NCI-H510A (cell line): ENCODE data around the gene FRMD5.

ENCODE experiments used
- DNase-seq: peaks from one replicate; lab custom pipeline; 2025; lab: John Stamatoyannopoulos, UW

Gene FRMD5

GRCh38 chr15:43975326-43975725 is 219.7 kb downstream of the FRMD5 start:
- DNase-seq, result no peak

DNA sequence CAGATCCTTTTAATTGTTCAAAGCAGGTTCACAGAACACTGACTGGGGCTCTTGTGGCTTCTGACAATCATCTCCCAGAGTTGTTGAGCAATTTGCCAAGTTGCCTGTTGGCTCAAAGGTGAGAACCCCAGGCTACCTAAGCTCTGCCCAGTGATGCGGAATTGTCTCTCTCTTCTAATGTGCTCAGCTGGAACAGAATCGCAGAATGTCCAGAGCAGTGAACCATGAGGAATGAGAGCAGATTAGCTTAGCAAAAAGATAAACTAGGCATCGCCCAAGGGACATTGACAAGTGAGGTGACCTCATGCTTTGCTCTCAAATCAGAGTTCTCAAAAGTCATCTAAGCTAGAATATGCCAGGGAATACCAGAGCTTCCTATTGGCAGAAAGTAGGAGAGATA is 220.2 kb downstream of the FRMD5 start:
- DNase-seq, result no peak

DNA sequence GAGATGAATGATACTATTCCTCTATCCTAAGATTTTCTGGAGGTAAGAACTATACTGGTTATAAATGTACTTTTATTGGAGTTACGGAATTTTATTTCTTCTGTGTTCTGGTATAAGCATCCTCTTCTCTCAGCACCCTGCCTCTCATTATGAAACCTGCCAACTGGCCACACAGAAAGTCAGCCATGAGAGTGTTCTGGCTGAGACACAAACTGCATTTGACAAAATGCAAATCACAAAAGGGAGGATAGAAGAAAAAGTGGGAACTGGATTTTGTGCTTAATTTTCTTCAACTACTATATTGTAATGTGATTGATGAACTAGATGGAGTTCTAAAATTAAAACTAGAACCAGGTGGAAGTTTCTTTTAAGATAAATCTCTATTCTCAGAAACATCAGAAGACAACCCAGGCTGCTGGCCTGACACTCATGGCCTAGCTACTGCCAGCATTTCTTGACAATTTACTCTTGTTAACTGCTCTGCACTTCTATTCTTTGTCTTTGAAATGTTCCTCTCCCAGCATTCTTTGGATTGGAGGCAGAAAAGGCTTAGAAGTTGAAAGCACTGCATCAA is 225.2 kb downstream of the FRMD5 start:
- no peak for DNase-seq

- DNase-seq, result no peak
Measured at GRCh38 chr15:43968551-43968950, 226.5 kb downstream of the FRMD5 start.

- no peak for DNase-seq
Measured at GRCh38 chr15:43966646-43967045, 228.4 kb downstream of the FRMD5 start.

- DNase-seq, result no peak
Measured at GRCh38 chr15:43958861-43959330, 236.2 kb downstream of the FRMD5 start.

DNA sequence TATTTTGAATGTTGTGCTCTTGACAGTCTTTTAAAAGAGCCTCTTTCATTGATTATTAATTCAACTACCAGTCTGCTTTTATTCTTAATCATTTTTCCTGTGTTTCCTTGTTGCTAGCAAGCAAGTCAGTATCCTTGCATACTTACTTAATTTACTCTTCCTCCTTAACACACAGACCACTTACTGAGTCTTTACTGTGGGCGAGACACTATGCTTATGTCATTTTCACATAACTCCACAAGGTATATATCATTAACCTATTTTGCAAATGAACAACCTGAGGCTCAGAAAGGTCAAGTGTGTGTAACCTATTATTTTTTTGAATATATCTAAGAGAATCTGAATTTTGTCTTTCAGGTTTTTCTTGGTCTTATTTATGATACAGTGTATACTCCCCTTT is 237.3 kb downstream of the FRMD5 start:
- DNase-seq, result no peak

GRCh38 chr15:43955140-43955539 is 239.9 kb downstream of the FRMD5 start:
- DNase-seq, result no peak

DNA sequence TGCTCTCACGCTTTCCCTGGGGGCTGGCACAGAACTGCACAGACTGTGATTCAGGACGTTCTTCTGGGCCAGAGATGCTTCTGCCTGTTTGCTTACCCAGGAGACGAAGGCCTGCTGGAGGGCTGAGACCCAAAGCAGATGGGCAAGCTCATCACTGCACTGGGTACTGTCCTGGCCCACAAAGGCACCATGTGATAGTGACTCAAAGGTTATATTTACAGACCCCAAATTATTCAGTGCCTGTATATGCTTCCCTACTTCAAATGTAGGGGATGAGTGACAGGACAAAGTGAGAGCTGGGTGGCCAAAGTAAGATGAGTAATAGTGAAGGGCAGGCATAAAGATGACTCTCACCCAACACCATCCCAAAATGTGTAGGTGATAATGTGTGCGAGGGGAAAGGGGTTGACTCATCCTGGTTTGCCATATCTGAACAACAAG is 240.9 kb downstream of the FRMD5 start:
- DNase-seq, result no peak

GRCh38 chr15:43953402-43953801 is 241.7 kb downstream of the FRMD5 start:
- no peak for DNase-seq

- no peak for DNase-seq
Measured at GRCh38 chr15:43950531-43950930, 244.5 kb downstream of the FRMD5 start.

- no peak for DNase-seq
Measured at GRCh38 chr15:43948691-43949325, 246.3 kb downstream of the FRMD5 start.

- DNase-seq, result no peak
Measured at GRCh38 chr15:43943511-43943910, 251.6 kb downstream of the FRMD5 start.

- no peak for DNase-seq
Measured at GRCh38 chr15:43942194-43942593, 252.9 kb downstream of the FRMD5 start.

DNA sequence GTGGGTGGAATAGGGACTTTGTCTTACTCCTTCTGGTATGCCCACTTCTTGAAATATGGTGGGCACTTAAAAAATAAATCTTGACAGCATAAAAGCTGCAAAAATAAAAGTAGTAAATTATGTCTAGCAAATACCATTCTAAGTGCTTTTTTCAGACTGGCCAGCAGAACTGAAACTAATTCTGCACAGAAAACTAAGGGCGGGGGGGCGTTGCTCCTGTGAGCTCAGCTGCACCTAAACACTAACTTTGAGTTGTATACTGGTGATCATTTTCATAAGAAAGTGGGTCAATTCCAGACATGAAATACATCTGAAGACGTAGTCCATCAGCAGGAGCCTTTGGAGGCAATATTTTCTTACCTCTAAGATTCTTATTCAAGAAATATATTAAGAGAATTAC is 253.5 kb downstream of the FRMD5 start:
- no peak for DNase-seq

DNA sequence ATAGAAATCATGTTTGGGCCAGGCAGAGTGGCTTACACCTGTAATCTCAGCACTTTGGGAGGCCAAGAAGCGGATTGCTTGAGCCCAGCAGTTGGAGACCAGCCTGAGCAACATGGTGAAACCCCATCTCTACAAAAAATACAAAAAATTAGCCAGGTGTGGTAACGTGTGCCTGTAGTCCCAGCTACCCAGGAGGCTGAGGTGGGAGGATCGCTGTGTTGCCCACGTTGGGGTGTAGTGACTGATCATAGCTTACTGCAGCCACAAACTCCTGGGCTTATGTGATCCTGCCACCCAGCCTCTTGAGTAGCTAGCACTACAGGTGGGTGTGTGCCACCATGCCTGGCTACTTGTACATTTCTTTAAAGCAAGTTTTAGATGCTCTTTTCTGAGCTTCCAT is 254.0 kb downstream of the FRMD5 start:
- no peak for DNase-seq

- DNase-seq, result no peak
Measured at GRCh38 chr15:43939070-43939469, 256.0 kb downstream of the FRMD5 start.

DNA sequence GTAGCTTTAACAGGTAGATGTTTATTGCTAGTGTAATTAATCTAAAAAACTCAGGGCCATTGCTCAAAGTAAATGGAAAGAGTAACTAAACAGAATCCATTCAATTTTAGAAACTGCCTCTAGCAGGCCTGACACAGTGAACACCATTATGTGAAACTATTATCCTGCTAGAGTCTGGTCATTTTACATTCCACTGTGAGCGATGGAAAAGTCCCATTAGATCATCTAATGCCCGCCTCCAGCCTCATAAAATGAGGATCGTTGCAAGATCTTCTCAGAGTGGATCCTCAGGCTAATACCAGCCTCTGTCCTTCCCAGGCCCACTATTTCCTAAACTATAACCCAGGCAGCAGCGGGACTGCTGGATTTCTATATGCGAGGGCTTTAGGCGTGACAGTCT is 260.6 kb downstream of the FRMD5 start:
- no peak for DNase-seq

DNA sequence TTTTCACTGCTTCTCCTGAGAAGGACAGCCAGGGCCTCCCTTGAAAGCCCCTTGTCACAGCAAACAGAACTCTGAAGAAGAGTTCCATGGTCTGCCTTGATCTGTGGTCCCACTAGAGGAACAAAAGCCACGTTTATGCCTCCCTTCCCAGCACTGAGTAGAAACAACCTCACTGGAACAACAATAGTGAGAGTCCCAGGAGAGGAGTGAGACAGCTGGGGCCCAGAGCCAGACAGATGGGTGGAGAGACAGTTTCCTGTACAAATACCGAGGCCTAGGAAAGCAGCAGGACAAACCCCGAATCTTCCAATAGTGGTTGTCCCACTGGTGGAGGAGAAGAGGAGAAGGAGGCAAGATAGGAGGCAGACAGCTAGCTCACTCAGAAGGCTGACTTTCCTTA is 262.2 kb downstream of the FRMD5 start:
- no peak for DNase-seq

DNA sequence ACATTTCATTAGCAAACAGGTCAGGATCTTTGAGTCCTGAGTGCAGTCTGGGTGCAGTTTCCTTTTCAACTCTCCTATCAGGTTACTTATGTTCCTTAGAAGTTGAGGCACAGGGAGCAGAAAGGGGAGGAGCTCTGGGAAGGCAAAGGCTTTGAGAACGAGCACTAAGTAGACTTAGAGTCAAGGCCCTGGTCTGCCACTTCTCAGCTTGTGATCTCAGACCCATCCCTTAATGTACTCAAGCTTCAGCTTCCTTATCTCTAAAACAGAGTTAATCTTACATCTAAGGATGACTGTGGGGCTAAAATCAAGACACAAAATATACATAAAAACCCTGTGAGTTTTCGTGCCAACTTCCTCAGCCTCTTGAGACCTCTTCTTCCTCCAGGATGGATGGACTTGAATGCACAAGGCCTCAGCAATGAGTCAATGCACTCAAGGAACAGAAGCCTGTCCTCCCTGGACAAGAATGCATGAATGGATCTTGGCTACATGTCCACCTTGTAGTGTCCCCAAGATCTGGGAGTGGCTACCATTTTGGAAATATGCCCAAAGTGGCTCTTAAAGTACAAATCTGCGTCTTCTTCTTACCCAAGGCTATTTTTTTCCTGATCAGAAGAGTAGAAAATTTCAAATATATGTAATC is 263.2 kb downstream of the FRMD5 start:
- DNase-seq, result no peak

DNA sequence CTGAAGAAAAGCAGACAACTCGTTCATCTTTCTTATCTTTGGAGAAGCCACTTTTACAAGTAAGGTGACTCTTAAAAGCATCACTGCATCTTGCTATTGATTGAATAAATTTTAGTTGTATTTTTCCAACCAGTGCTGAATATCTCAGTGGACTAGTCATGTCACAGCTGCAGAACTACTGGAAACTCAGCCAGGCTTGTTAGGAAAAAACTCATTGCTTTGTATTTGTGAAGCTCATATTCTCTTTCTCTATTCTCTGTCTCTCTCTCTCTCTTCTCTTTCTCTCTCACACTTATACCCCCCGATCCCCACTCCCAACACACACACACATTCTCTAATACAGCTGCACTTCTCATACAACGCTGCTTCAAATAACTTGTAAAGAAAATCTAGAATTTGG is 264.0 kb downstream of the FRMD5 start:
- DNase-seq, result no peak

DNA sequence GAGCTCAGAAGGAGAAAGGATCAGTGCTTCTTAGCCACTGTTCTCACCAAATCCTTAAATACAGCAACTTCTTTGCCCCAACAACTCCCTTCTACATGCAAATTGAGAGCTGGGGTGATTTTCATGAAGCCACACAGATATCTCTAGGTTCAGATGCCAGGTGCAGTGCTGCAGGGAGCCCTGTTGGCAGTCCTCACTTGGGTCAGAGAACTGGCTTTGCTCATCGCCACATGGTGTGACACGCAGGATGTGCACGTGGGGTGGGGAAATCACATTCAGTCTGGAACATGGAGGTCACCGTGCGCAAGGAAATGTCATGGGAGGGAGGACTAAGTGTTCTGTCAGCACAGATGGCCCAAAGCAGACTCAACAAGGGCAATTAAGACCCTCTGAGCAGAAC is 264.5 kb downstream of the FRMD5 start:
- no peak for DNase-seq

DNA sequence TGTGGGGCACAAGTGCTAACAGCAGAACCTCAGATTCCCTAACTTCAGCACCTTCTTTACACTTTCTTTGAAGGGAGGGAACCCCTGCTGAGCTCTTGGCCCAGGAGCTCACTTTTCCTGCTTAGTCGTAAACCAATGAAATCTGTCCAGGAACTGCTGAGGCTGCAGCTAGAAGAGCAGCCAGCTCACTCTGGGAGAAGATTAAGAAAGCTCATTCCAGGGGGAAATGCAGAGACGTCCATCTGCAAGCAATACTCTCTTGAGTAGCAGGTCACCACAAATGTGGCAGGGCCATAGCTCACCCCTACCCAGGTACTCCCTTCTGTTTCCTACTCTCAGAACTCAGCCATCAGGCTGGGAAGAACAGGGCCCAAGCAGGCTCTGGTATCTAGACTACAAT is 265.0 kb downstream of the FRMD5 start:
- no peak for DNase-seq

DNA sequence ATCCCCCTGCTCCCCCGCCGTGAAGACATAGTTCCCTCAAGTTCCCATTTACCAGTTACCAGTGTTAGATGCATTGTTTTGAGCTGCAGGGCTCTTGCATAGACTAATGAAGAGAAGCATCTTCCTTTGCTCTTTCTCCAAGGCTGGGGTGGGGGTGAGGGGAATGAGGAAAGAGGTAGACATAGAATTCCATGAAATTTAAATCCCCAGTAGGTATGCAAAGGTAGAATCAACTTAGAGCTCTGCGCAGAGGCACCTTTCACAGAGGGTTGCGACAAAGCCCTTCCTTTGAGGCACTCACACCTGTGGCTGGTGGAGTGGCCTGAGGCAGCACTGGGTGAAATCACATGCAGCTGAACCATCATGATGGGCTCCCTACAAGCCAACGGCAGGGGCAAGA is 266.9 kb downstream of the FRMD5 start:
- DNase-seq, result no peak
